ENCODE data around the gene TTLL7. TPM values are rescaled to one million over a fixed set of nuclear protein-coding genes. Genes with fewer than 3 reads are reported as not detected.

Gene TTLL7
- total RNA-seq, 2 donors from 2014 or later: 3.4 to 3.7 TPM

DNA sequence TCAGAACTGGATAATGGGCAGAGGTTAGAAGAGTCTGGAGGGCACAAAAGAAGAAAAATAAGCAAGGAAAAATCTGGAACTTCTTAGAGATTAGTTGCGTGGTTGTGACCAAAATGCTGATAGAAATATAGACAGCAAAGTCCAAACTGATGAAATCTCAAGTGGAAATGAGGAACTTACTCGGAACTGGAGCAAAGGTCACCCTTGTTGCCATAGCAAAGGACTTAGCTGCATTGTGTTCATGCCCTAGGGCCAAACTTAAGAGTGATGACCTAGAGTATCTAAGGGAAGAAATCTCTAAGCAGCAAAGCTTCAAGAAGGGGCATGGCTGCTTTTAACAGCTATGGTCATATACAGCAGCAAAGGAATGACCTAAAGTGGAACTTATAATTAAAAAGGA lies 180.0 kb downstream of the TTLL7 start:
- Histone ChIP-seq H3K27me3 (ENCODE audit: control insufficient read depth, insufficient read depth, low read length, poor library complexity, severe bottlenecking) (no peaks in the 10 kb centered on the region), H3K36me3 (ENCODE audit: control insufficient read depth, insufficient read depth, low read length) (no peaks in the 10 kb centered on the region), H3K9ac (ENCODE audit: extremely low read depth, low read length, poor library complexity, severe bottlenecking) (no peak overlapping the region), H3K4me3 (ENCODE audit: low read length) (peak overlapping the region; percentile 31), H3K9me3 (ENCODE audit: control insufficient read depth, low read length) (peaks cover 29% of the 10 kb centered on the region), H3K27ac (ENCODE audit: low read depth, low read length) (no peak overlapping the region), H3K4me1 (ENCODE audit: control insufficient read depth, insufficient read depth, low read length) (no peaks in the 10 kb centered on the region)
- 70 to 94% methylated on average over 2 of the region's 2 CpGs for WGBS, 2 experiments (ENCODE audit: insufficient coverage in 1 of 2, insufficient read length in 1 of 2)
- Mint-ChIP-seq H3K36me3 (ENCODE audit: low read depth) (no peaks in the 10 kb centered on the region), H3K27me3 (ENCODE audit: insufficient read depth) (no peaks in the 10 kb centered on the region), H3K4me1 (peaks cover 19% of the 10 kb centered on the region), H3K27ac (no peak overlapping the region), H3K9me3 (peaks cover 21% of the 10 kb centered on the region), H3K4me3 (no peak overlapping the region)
- TF ChIP-seq, protein P1, sequence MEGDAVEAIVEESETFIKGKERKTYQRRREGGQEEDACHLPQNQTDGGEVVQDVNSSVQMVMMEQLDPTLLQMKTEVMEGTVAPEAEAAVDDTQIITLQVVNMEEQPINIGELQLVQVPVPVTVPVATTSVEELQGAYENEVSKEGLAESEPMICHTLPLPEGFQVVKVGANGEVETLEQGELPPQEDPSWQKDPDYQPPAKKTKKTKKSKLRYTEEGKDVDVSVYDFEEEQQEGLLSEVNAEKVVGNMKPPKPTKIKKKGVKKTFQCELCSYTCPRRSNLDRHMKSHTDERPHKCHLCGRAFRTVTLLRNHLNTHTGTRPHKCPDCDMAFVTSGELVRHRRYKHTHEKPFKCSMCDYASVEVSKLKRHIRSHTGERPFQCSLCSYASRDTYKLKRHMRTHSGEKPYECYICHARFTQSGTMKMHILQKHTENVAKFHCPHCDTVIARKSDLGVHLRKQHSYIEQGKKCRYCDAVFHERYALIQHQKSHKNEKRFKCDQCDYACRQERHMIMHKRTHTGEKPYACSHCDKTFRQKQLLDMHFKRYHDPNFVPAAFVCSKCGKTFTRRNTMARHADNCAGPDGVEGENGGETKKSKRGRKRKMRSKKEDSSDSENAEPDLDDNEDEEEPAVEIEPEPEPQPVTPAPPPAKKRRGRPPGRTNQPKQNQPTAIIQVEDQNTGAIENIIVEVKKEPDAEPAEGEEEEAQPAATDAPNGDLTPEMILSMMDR (conservative IDR thresholded peaks at IDR 0.05): no peak
- no peak for DNase-seq

DNA sequence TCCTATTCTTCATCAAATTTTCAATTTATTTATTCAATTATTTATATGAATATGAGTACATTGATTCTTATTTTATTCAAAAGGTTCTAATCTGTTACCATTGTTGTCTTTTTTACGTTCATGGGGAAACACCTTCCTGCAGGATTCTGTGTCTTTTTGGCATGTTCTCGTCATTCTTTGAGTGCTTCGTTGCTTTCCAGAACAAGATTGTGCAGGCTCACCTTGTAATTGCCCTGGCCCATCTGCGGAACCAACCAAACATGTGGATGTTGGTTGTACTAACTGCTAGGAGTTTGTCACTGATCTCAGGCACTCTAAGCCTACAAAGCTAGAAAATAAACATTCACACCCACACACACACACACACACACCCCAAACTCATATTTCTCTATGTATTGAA lies 182.1 kb downstream of the TTLL7 start:
- H3K4me3 Mint-ChIP-seq: no peak overlapping the region
- Histone ChIP-seq H3K9me3 (ENCODE audit: control insufficient read depth, low read length) (peaks cover 29% of the 10 kb centered on the region), H3K27me3 (ENCODE audit: control insufficient read depth, insufficient read depth, low read length, poor library complexity, severe bottlenecking) (no peaks in the 10 kb centered on the region), H3K27ac (ENCODE audit: low read depth, low read length) (no peak overlapping the region), H3K9ac (ENCODE audit: extremely low read depth, low read length, poor library complexity, severe bottlenecking) (no peak overlapping the region), H3K4me1 (ENCODE audit: control insufficient read depth, insufficient read depth, low read length) (no peaks in the 10 kb centered on the region), H3K4me3 (ENCODE audit: low read length) (no peak overlapping the region), H3K36me3 (ENCODE audit: control insufficient read depth, insufficient read depth, low read length) (no peaks in the 10 kb centered on the region)
- TF ChIP-seq, protein P1 (conservative IDR thresholded peaks at IDR 0.05): no peak
- DNase-seq: no peak
- no peaks in the 10 kb centered on the region for H3K36me3 Mint-ChIP-seq (ENCODE audit: low read depth)
- H3K9me3 Mint-ChIP-seq: peaks cover 21% of the 10 kb centered on the region
- no peaks in the 10 kb centered on the region for H3K27me3 Mint-ChIP-seq (ENCODE audit: insufficient read depth)
- peaks cover 19% of the 10 kb centered on the region for H3K4me1 Mint-ChIP-seq
- no peak overlapping the region for H3K27ac Mint-ChIP-seq
- 96% methylated on average over 4 of the region's 4 CpGs; no CpG with 5 or more reads in 1 of the 2 experiments for WGBS, 2 experiments (ENCODE audit: insufficient coverage in 1 of 2, insufficient read length in 1 of 2)

- peaks cover 14% of the 10 kb centered on the region for H3K9me3 Mint-ChIP-seq
- TF ChIP-seq, protein P1 (conservative IDR thresholded peaks at IDR 0.05): no peak
- WGBS, 2 experiments (ENCODE audit: insufficient coverage in 1 of 2, insufficient read length in 1 of 2): 95% methylated on average over 1 of the region's 1 CpG; no CpG with 5 or more reads in 1 of the 2 experiments
Measured at GRCh38 chr1:83815330-83815729, 183.6 kb downstream of the TTLL7 start.

More at GRCh38 chr1:83815330-83815729, 183.6 kb downstream of the TTLL7 start:
- Mint-ChIP-seq H3K4me1 (peaks cover 19% of the 10 kb centered on the region), H3K27me3 (ENCODE audit: insufficient read depth) (no peaks in the 10 kb centered on the region), H3K36me3 (ENCODE audit: low read depth) (no peaks in the 10 kb centered on the region), H3K4me3 (no peak overlapping the region), H3K27ac (no peak overlapping the region)
- H3K4me1 ChIP-seq (ENCODE audit: control insufficient read depth, insufficient read depth, low read length): no peaks in the 10 kb centered on the region
- peaks cover 25% of the 10 kb centered on the region for H3K9me3 ChIP-seq (ENCODE audit: control insufficient read depth, low read length)
- DNase-seq: no peak
- no peaks in the 10 kb centered on the region for H3K36me3 ChIP-seq (ENCODE audit: control insufficient read depth, insufficient read depth, low read length)
- no peak overlapping the region for H3K27ac ChIP-seq (ENCODE audit: low read depth, low read length)
- H3K4me3 ChIP-seq (ENCODE audit: low read length): no peak overlapping the region
- H3K27me3 ChIP-seq (ENCODE audit: control insufficient read depth, insufficient read depth, low read length, poor library complexity, severe bottlenecking): no peaks in the 10 kb centered on the region
- H3K9ac ChIP-seq (ENCODE audit: extremely low read depth, low read length, poor library complexity, severe bottlenecking): no peak overlapping the region

Other genes starting within 250 kb of the TTLL7 start
- gene PRKACB, start 145.1 kb upstream of the TTLL7 start, total RNA-seq: 10 to 100 TPM; 19.8 to 36.1 TPM

All from endodermal cell (in vitro differentiated cells).